K562 (cell line): ENCODE results near the gene POLR3H. TPM values are rescaled to one million over a fixed set of nuclear protein-coding genes. Genes with fewer than 3 reads are reported as not detected.

Experiments
- HOXB6 ChIP-seq: fragments of 250-450 bp; sonication (Bioruptor Pico); IDR thresholded peaks from 2 replicates; pipeline ENCODE4 v1.5.1; 2022; ENCODE audit warnings: mild to moderate bottlenecking, borderline replicate concordance
- MYC ChIP-seq, 2 experiments: fragments of 250-450 bp in 1 of 2; sonication (Bioruptor Pico) in 1 of 2; IDR thresholded peaks; 2 replicates each; pipeline versions ENCODE4 v1.5.1 to v1.6.1; 2012 to 2021; ENCODE audit warnings: low read depth in 2 of 2, borderline replicate concordance in 1 of 2, improper control_type of control experiment in 1 of 2, low read length in 1 of 2, mild to moderate bottlenecking in 1 of 2, moderate library complexity in 1 of 2
- NONO ChIP-seq, 2 experiments: fragments of 200-400 bp in 1 of 2; fragments of 450-650 bp in 1 of 2; formaldehyde crosslinking in 1 of 2; IDR thresholded peaks; 2 replicates each; pipeline ENCODE4 v1.6.1; 2017; ENCODE audit warnings: low read depth in 2 of 2, mild to moderate bottlenecking in 2 of 2, moderate library complexity in 2 of 2, low read length in 1 of 2
- RBM39 ChIP-seq: fragments of 200-400 bp; formaldehyde crosslinking; optimal IDR thresholded peaks from 2 replicates; pipeline ENCODE3; 2018; ENCODE audit warnings: low read depth, low read length
- U2AF2 ChIP-seq: fragments of 200-400 bp; formaldehyde crosslinking; optimal IDR thresholded peaks from 2 replicates; pipeline ENCODE3; 2017; ENCODE audit warnings: low read depth, mild to moderate bottlenecking, low read length
- polyA plus RNA-seq, 8 experiments: library from polyadenylated mRNA; depleted of rRNA in 4 of 8; stranded (reverse) in 5 of 8; unstranded in 3 of 8; fragments of >200 nt; fragmentation: Nextera tagmentation in 2 of 8; fragmentation: Illumina TruSeq in 1 of 8; extraction: Ambion mirVana in 2 of 8; extraction: Trizol in 1 of 8; gene quantifications; 2 replicates each; pipeline versions ENCODE4 v1.2.1 to v1.2.3, GENCODE V29; 2011 to 2014; ENCODE audit warnings: inconsistent platforms in 1 of 8, missing spikeins in 1 of 8
- total RNA-seq, 7 experiments: library from RNA; depleted of rRNA in 6 of 7; stranded (reverse); fragments of >200 nt in 6 of 7; fragmentation: Illumina TruSeq in 2 of 7; extraction: Trizol in 2 of 7; gene quantifications; 2 replicates each; pipeline versions ENCODE4 v1.2.1 to v1.2.3, GENCODE V29; 2011 to 2021; ENCODE audit warnings: low replicate concordance in 1 of 7
- TF ChIP-seq, protein P1 (sequence below): fragments of 450-650 bp; IDR thresholded peaks from 2 replicates; pipeline ENCODE4 v1.6.1; 2016; ENCODE audit warnings: mild to moderate bottlenecking, moderate library complexity
- TF ChIP-seq, protein P2 (sequence below), 2 experiments: fragments of 200-800 bp in 1 of 2; sonication (Bioruptor generic) in 1 of 2; sonication (generic) in 1 of 2; formaldehyde crosslinking in 1 of 2; IDR thresholded peaks in 1 of 2; conservative IDR thresholded peaks in 1 of 2; 2 replicates each; pipeline versions ENCODE4 v1.5.0 to v1.6.1; 2016 to 2020; ENCODE audit warnings: missing compliant biosample characterization in 1 of 2, missing genetic modification characterization in 1 of 2, missing genetic modification reagents in 1 of 2
- TF ChIP-seq, protein P3 (sequence below): fragments of 250-450 bp; sonication (Bioruptor Pico); IDR thresholded peaks from 2 replicates; pipeline ENCODE4 v1.8.0; 2022; ENCODE audit warnings: moderate library complexity, mild to moderate bottlenecking, inconsistent platforms

POLR3H gene
- total and polyA plus RNA-seq, 9 of the 15 experiments (the other 6 are each of a cell fraction or from before 2014, with no cell fraction given), result 5.3 to 48.4 (median 22.2) TPM

DNA sequence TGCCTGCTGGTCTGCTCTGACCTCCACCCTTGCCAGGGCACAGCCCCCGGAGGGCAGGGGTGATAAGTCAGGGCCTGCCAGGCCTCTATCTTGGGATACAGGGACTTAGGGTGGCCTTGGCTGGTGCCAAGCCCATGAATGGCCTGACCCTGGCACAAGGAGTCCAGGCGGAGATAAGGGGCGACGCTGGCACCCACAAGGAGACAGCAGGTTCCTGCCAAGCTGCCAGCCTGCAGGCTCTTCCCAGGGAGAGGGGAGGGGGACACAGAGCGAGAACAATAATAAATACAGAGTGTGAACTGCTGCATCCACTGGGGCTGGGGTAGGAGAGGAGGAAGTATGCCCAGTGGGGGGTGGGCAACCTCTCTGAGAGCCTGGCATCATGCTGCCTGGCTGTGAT is 17.5 kb upstream of the POLR3H start (continued):
- TF ChIP-seq, protein P1, sequence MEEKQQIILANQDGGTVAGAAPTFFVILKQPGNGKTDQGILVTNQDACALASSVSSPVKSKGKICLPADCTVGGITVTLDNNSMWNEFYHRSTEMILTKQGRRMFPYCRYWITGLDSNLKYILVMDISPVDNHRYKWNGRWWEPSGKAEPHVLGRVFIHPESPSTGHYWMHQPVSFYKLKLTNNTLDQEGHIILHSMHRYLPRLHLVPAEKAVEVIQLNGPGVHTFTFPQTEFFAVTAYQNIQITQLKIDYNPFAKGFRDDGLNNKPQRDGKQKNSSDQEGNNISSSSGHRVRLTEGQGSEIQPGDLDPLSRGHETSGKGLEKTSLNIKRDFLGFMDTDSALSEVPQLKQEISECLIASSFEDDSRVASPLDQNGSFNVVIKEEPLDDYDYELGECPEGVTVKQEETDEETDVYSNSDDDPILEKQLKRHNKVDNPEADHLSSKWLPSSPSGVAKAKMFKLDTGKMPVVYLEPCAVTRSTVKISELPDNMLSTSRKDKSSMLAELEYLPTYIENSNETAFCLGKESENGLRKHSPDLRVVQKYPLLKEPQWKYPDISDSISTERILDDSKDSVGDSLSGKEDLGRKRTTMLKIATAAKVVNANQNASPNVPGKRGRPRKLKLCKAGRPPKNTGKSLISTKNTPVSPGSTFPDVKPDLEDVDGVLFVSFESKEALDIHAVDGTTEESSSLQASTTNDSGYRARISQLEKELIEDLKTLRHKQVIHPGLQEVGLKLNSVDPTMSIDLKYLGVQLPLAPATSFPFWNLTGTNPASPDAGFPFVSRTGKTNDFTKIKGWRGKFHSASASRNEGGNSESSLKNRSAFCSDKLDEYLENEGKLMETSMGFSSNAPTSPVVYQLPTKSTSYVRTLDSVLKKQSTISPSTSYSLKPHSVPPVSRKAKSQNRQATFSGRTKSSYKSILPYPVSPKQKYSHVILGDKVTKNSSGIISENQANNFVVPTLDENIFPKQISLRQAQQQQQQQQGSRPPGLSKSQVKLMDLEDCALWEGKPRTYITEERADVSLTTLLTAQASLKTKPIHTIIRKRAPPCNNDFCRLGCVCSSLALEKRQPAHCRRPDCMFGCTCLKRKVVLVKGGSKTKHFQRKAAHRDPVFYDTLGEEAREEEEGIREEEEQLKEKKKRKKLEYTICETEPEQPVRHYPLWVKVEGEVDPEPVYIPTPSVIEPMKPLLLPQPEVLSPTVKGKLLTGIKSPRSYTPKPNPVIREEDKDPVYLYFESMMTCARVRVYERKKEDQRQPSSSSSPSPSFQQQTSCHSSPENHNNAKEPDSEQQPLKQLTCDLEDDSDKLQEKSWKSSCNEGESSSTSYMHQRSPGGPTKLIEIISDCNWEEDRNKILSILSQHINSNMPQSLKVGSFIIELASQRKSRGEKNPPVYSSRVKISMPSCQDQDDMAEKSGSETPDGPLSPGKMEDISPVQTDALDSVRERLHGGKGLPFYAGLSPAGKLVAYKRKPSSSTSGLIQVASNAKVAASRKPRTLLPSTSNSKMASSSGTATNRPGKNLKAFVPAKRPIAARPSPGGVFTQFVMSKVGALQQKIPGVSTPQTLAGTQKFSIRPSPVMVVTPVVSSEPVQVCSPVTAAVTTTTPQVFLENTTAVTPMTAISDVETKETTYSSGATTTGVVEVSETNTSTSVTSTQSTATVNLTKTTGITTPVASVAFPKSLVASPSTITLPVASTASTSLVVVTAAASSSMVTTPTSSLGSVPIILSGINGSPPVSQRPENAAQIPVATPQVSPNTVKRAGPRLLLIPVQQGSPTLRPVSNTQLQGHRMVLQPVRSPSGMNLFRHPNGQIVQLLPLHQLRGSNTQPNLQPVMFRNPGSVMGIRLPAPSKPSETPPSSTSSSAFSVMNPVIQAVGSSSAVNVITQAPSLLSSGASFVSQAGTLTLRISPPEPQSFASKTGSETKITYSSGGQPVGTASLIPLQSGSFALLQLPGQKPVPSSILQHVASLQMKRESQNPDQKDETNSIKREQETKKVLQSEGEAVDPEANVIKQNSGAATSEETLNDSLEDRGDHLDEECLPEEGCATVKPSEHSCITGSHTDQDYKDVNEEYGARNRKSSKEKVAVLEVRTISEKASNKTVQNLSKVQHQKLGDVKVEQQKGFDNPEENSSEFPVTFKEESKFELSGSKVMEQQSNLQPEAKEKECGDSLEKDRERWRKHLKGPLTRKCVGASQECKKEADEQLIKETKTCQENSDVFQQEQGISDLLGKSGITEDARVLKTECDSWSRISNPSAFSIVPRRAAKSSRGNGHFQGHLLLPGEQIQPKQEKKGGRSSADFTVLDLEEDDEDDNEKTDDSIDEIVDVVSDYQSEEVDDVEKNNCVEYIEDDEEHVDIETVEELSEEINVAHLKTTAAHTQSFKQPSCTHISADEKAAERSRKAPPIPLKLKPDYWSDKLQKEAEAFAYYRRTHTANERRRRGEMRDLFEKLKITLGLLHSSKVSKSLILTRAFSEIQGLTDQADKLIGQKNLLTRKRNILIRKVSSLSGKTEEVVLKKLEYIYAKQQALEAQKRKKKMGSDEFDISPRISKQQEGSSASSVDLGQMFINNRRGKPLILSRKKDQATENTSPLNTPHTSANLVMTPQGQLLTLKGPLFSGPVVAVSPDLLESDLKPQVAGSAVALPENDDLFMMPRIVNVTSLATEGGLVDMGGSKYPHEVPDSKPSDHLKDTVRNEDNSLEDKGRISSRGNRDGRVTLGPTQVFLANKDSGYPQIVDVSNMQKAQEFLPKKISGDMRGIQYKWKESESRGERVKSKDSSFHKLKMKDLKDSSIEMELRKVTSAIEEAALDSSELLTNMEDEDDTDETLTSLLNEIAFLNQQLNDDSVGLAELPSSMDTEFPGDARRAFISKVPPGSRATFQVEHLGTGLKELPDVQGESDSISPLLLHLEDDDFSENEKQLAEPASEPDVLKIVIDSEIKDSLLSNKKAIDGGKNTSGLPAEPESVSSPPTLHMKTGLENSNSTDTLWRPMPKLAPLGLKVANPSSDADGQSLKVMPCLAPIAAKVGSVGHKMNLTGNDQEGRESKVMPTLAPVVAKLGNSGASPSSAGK, result no peak
- no peak for TF ChIP-seq U2AF2
- TF ChIP-seq, protein P2, sequence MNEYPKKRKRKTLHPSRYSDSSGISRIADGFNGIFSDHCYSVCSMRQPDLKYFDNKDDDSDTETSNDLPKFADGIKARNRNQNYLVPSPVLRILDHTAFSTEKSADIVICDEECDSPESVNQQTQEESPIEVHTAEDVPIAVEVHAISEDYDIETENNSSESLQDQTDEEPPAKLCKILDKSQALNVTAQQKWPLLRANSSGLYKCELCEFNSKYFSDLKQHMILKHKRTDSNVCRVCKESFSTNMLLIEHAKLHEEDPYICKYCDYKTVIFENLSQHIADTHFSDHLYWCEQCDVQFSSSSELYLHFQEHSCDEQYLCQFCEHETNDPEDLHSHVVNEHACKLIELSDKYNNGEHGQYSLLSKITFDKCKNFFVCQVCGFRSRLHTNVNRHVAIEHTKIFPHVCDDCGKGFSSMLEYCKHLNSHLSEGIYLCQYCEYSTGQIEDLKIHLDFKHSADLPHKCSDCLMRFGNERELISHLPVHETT (CRISPR knock-in tag; conservative IDR thresholded peaks at IDR 0.05 in 1 of 2, IDR thresholded peaks at IDR 0.05 in 1 of 2), result no peak
- no peak for TF ChIP-seq NONO (IDR thresholded peaks at IDR 0.05; ENCODE audit: low read depth in 2 of 2, low read length in 1 of 2)
- TF ChIP-seq RBM39, result no peak
- no peak for TF ChIP-seq HOXB6 (CRISPR knock-in tag)
- TF ChIP-seq, protein P3, sequence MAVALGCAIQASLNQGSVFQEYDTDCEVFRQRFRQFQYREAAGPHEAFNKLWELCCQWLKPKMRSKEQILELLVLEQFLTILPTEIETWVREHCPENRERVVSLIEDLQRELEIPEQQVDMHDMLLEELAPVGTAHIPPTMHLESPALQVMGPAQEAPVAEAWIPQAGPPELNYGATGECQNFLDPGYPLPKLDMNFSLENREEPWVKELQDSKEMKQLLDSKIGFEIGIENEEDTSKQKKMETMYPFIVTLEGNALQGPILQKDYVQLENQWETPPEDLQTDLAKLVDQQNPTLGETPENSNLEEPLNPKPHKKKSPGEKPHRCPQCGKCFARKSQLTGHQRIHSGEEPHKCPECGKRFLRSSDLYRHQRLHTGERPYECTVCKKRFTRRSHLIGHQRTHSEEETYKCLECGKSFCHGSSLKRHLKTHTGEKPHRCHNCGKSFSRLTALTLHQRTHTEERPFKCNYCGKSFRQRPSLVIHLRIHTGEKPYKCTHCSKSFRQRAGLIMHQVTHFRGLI, result no peak
- TF ChIP-seq MYC (IDR thresholded peaks at IDR 0.05; ENCODE audit: low read depth, low read length), result no peak
- TF ChIP-seq MYC (CRISPR knock-in tag; IDR thresholded peaks at IDR 0.05; ENCODE audit: borderline replicate concordance, low read depth), result no peak
